ENCODE results near the gene EED.

Gene EED

GRCh38 chr11:86212019-86212611, 32.4 kb upstream of the EED start:
- H3K27me3 ChIP-seq (ENCODE audit: insufficient read depth, low read length): no peaks in the 10 kb centered on the region
- H3K4me1 ChIP-seq (ENCODE audit: control insufficient read depth in 1 of 2, insufficient read depth in 2 of 2, low read length in 2 of 2): peaks cover 3% of the 10 kb centered on the region in 2 experiments
- no peaks in the 10 kb centered on the region for H3K36me3 ChIP-seq (ENCODE audit: control insufficient read depth in 1 of 2, insufficient read depth in 2 of 2, low read length in 2 of 2)
- no peak overlapping the region for H3K4me3 ChIP-seq (ENCODE audit: low read depth, low read length)
- no peaks in the 10 kb centered on the region for H3K79me2 ChIP-seq (ENCODE audit: control insufficient read depth, insufficient read depth, low read length, poor library complexity)
- DNase-seq: no peak
- no peak overlapping the region for H2AK5ac ChIP-seq (ENCODE audit: low read length)
- no peaks in the 10 kb centered on the region for H3K79me1 ChIP-seq (ENCODE audit: low read length)
- WGBS (ENCODE audit: extremely low coverage, insufficient coverage, insufficient read length): no CpG with 5 or more reads among the region's 2 CpGs
- H3K9ac ChIP-seq (ENCODE audit: low read length): no peak overlapping the region
- H3K14ac ChIP-seq (ENCODE audit: low read length): no peak overlapping the region
- H4K8ac ChIP-seq (ENCODE audit: low read depth, low read length): no peak overlapping the region
- H3K27ac ChIP-seq (ENCODE audit: low read depth, low read length): no peak overlapping the region
- H2AFZ ChIP-seq (ENCODE audit: insufficient read depth, low read length, poor library complexity): no peak overlapping the region
- no peak overlapping the region for H3K23ac ChIP-seq (ENCODE audit: low read length)
- H3K9me3 ChIP-seq (ENCODE audit: insufficient read depth, low read depth, low read length): no peaks in the 10 kb centered on the region
- H3K4ac ChIP-seq (ENCODE audit: low read depth, low read length): no peak overlapping the region
- H2BK12ac ChIP-seq (ENCODE audit: low read length): no peak overlapping the region
- H4K91ac ChIP-seq (ENCODE audit: low read depth, low read length): no peak overlapping the region
- H2BK120ac ChIP-seq (ENCODE audit: insufficient read depth, low read length, poor library complexity): no peak overlapping the region
- no peak overlapping the region for H2BK5ac ChIP-seq (ENCODE audit: low read depth, low read length, poor library complexity)
- no peak overlapping the region for H3K4me2 ChIP-seq (ENCODE audit: low read length)
- no peak overlapping the region for H4K12ac ChIP-seq (ENCODE audit: low read depth, low read length)
- no peak overlapping the region for H3K18ac ChIP-seq (ENCODE audit: low read length)

- Histone ChIP-seq H3K4ac (ENCODE audit: low read depth, low read length) (no peak overlapping the region), H3K4me2 (ENCODE audit: low read length) (no peak overlapping the region), H3K79me1 (ENCODE audit: low read length) (no peaks in the 10 kb centered on the region), H3K27me3 (ENCODE audit: insufficient read depth, low read length) (no peaks in the 10 kb centered on the region), H3K14ac (ENCODE audit: low read length) (no peak overlapping the region), H3K4me1 (ENCODE audit: control insufficient read depth in 1 of 2, insufficient read depth in 2 of 2, low read length in 2 of 2) (peaks cover 3 to 6% of the 10 kb centered on the region in 2 experiments), H2AFZ (ENCODE audit: insufficient read depth, low read length, poor library complexity) (no peak overlapping the region), H4K91ac (ENCODE audit: low read depth, low read length) (no peak overlapping the region), H3K9me3 (ENCODE audit: insufficient read depth, low read depth, low read length) (no peaks in the 10 kb centered on the region), H3K79me2 (ENCODE audit: control insufficient read depth, insufficient read depth, low read length, poor library complexity) (no peaks in the 10 kb centered on the region), H2BK5ac (ENCODE audit: low read depth, low read length, poor library complexity) (no peak overlapping the region), H2AK5ac (ENCODE audit: low read length) (no peak overlapping the region), H4K12ac (ENCODE audit: low read depth, low read length) (no peak overlapping the region), H3K4me3 (ENCODE audit: low read depth, low read length) (no peak overlapping the region), H3K9ac (ENCODE audit: low read length) (no peak overlapping the region), H2BK120ac (ENCODE audit: insufficient read depth, low read length, poor library complexity) (no peak overlapping the region), H3K23ac (ENCODE audit: low read length) (no peak overlapping the region), H3K27ac (ENCODE audit: low read depth, low read length) (no peak overlapping the region), H2BK12ac (ENCODE audit: low read length) (no peak overlapping the region), H3K36me3 (ENCODE audit: control insufficient read depth in 1 of 2, insufficient read depth in 2 of 2, low read length in 2 of 2) (no peaks in the 10 kb centered on the region), H4K8ac (ENCODE audit: low read depth, low read length) (no peak overlapping the region), H3K18ac (ENCODE audit: low read length) (no peak overlapping the region)
- no CpG with 5 or more reads among the region's 1 CpG for WGBS (ENCODE audit: extremely low coverage, insufficient coverage, insufficient read length)
- DNase-seq: peak; percentile 15 to 24
These were observed 29.8 kb upstream of the EED start for GRCh38 chr11:86214710-86215109.

GRCh38 chr11:86218125-86219084, 26.1 kb upstream of the EED start:
- no peak overlapping the region for H3K27ac ChIP-seq (ENCODE audit: low read depth, low read length)
- peak overlapping the region; percentile 46 for H4K91ac ChIP-seq (ENCODE audit: low read depth, low read length)
- no peak overlapping the region for H2BK12ac ChIP-seq (ENCODE audit: low read length)
- H2BK5ac ChIP-seq (ENCODE audit: low read depth, low read length, poor library complexity): no peak overlapping the region
- no CpG with 5 or more reads among the region's 14 CpGs for WGBS (ENCODE audit: extremely low coverage, insufficient coverage, insufficient read length)
- H3K4me1 ChIP-seq (ENCODE audit: control insufficient read depth in 1 of 2, insufficient read depth in 2 of 2, low read length in 2 of 2): peaks cover 0 to 2% of the 10 kb centered on the region in 2 experiments
- H3K9me3 ChIP-seq (ENCODE audit: insufficient read depth, low read depth, low read length): no peaks in the 10 kb centered on the region
- H2BK120ac ChIP-seq (ENCODE audit: insufficient read depth, low read length, poor library complexity): peak overlapping the region; percentile 29
- no peak overlapping the region for H3K4me3 ChIP-seq (ENCODE audit: low read depth, low read length)
- no peak overlapping the region for H3K18ac ChIP-seq (ENCODE audit: low read length)
- H3K27me3 ChIP-seq (ENCODE audit: insufficient read depth, low read length): no peaks in the 10 kb centered on the region
- H3K79me2 ChIP-seq (ENCODE audit: control insufficient read depth, insufficient read depth, low read length, poor library complexity): no peaks in the 10 kb centered on the region
- H3K4me2 ChIP-seq (ENCODE audit: low read length): no peak overlapping the region
- H3K79me1 ChIP-seq (ENCODE audit: low read length): no peaks in the 10 kb centered on the region
- no peak overlapping the region for H3K4ac ChIP-seq (ENCODE audit: low read depth, low read length)
- H4K12ac ChIP-seq (ENCODE audit: low read depth, low read length): no peak overlapping the region
- peak overlapping the region; percentile 20 for H2AFZ ChIP-seq (ENCODE audit: insufficient read depth, low read length, poor library complexity)
- H4K8ac ChIP-seq (ENCODE audit: low read depth, low read length): no peak overlapping the region
- H3K14ac ChIP-seq (ENCODE audit: low read length): no peak overlapping the region
- no peak overlapping the region for H2AK5ac ChIP-seq (ENCODE audit: low read length)
- DNase-seq: peak; percentile 72 to 93
- H3K9ac ChIP-seq (ENCODE audit: low read length): no peak overlapping the region
- H3K36me3 ChIP-seq (ENCODE audit: control insufficient read depth in 1 of 2, insufficient read depth in 2 of 2, low read length in 2 of 2): no peaks in the 10 kb centered on the region
- no peak overlapping the region for H3K23ac ChIP-seq (ENCODE audit: low read length)

GRCh38 chr11:86219311-86220193, 25.0 kb upstream of the EED start:
- Histone ChIP-seq H3K79me1 (ENCODE audit: low read length) (no peaks in the 10 kb centered on the region), H4K12ac (ENCODE audit: low read depth, low read length) (no peak overlapping the region), H4K91ac (ENCODE audit: low read depth, low read length) (no peak overlapping the region), H3K9ac (ENCODE audit: low read length) (no peak overlapping the region), H3K4me2 (ENCODE audit: low read length) (no peak overlapping the region), H3K27ac (ENCODE audit: low read depth, low read length) (no peak overlapping the region), H2AK5ac (ENCODE audit: low read length) (no peak overlapping the region), H2BK120ac (ENCODE audit: insufficient read depth, low read length, poor library complexity) (no peak overlapping the region), H3K4me1 (ENCODE audit: control insufficient read depth in 1 of 2, insufficient read depth in 2 of 2, low read length in 2 of 2) (peaks cover 0 to 2% of the 10 kb centered on the region in 2 experiments), H4K8ac (ENCODE audit: low read depth, low read length) (no peak overlapping the region), H3K18ac (ENCODE audit: low read length) (no peak overlapping the region), H3K4me3 (ENCODE audit: low read depth, low read length) (no peak overlapping the region), H3K4ac (ENCODE audit: low read depth, low read length) (no peak overlapping the region), H3K9me3 (ENCODE audit: insufficient read depth, low read depth, low read length) (no peaks in the 10 kb centered on the region), H2BK5ac (ENCODE audit: low read depth, low read length, poor library complexity) (no peak overlapping the region), H3K14ac (ENCODE audit: low read length) (no peak overlapping the region), H3K23ac (ENCODE audit: low read length) (no peak overlapping the region), H2AFZ (ENCODE audit: insufficient read depth, low read length, poor library complexity) (no peak overlapping the region), H3K27me3 (ENCODE audit: insufficient read depth, low read length) (no peaks in the 10 kb centered on the region), H3K79me2 (ENCODE audit: control insufficient read depth, insufficient read depth, low read length, poor library complexity) (no peaks in the 10 kb centered on the region), H3K36me3 (ENCODE audit: control insufficient read depth in 1 of 2, insufficient read depth in 2 of 2, low read length in 2 of 2) (no peaks in the 10 kb centered on the region), H2BK12ac (ENCODE audit: low read length) (no peak overlapping the region)
- DNase-seq: no peak
- no CpG with 5 or more reads among the region's 7 CpGs for WGBS (ENCODE audit: extremely low coverage, insufficient coverage, insufficient read length)
